Measurements from ENCODE around the gene GAB1.
A peak's percentile ranks its signal among the peaks of the same experiment; 100 is the strongest.
"Not testable (repeated sequence)": the region's sequence is repeated elsewhere in the genome, so short reads cannot be mapped to it uniquely, and the experiment has no call there.

The GAB1 gene

GRCh38 chr4:143338313-143338712, 1.6 kb downstream of the GAB1 start:
- no peak for DNase-seq (ENCODE audit: low spot score)

- no peak for DNase-seq (ENCODE audit: low spot score)
Measured at GRCh38 chr4:143339497-143339896, 2.8 kb downstream of the GAB1 start.

DNA sequence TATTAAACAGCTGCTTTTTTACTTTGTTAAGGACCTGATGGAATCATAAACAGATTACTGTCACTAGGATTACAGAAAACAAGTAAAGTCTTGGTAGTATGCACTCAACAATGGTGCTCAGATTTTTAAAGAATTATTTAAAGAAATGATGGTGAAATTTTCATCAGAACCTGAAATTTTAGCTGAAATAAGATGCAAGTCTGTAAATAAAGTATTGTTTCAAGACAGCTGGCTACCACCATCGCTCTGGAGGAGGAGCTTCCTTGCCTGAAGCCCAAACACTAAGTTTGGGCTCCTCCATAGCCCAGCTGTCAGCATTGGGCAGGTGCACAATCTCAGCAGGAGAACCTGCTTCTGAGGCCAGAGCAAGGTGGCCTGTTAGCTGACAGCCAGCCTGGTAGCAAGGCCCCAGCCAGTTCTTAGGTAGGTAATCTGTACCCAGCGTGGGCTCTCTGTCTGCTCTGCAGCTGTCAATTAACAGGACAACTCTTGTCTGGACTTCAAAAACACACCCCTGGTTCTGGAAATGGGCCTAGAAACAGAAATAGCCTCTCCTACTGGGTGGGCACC, 4.6 kb downstream of the GAB1 start:
- no peak for DNase-seq (ENCODE audit: low spot score)

- DNase-seq (ENCODE audit: low spot score), result no peak
Measured at GRCh38 chr4:143343276-143343831, 6.7 kb downstream of the GAB1 start.

DNA sequence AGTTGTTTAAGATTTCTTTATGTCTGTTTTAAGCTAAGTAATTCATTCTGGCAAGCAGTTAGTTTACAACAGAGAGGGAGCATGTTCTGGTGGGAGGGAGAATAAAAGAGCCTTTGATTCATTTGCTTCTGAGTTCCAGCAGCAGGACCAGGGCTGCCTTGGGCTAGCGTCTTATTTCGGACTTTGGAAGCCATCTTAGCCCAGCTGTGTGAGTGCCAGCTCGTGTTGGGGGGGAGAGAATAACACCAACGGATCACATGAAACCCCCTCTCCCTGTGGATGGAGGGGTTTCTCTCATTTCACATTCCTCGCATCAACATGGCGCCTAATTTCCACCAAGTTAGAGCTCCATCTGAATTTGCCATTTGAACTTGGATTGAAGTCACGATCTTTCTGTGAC, 7.4 kb downstream of the GAB1 start:
- no peak for DNase-seq (ENCODE audit: low spot score)

DNA sequence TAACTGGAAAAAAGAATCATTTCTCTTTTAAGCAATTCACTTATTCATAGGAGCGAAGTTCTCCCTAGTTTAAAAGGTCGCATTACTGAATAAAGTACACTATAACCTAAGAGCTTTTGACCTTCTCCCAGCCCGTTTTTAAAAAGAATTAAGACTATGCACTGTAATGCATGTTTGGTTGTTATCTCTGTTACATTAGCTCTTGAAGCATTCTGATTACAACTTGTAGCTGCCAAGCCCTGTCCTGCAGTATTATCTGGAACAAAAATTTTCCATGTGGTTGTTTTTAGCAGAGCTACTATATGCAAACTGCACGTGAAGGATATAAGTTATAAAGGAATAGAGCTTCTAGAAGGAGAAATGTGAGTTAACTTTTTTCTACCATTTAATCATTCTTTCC, 8.1 kb downstream of the GAB1 start:
- DNase-seq (ENCODE audit: low spot score), result no peak

GRCh38 chr4:143345356-143345755, 8.7 kb downstream of the GAB1 start:
- no peak for DNase-seq (ENCODE audit: low spot score)

DNA sequence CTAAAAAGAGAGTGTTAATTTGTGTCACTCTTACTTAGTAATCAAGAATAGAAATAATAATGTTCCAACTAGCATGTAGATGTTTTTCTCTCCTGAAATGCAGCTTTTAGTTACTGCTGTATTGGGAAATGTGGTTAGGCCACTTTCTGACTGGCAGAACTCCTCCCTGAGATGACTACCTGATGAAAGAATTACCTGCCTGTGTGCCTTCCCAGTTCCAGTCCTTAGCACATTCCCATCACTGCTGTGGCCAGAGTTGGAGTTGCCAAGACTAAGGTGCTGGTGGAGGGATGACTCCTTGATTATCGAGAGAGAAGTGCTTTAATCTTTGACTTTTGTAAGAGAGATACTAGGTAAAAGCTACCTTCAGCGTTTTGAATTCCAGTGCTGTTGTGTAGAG, 9.5 kb downstream of the GAB1 start:
- no peak for DNase-seq (ENCODE audit: low spot score)

- no peak for DNase-seq (ENCODE audit: low spot score)
Measured at GRCh38 chr4:143347484-143348111, 10.9 kb downstream of the GAB1 start.

- peak; percentile 26 for DNase-seq (ENCODE audit: low spot score)
Measured at GRCh38 chr4:143348233-143349077, 11.8 kb downstream of the GAB1 start.

DNA sequence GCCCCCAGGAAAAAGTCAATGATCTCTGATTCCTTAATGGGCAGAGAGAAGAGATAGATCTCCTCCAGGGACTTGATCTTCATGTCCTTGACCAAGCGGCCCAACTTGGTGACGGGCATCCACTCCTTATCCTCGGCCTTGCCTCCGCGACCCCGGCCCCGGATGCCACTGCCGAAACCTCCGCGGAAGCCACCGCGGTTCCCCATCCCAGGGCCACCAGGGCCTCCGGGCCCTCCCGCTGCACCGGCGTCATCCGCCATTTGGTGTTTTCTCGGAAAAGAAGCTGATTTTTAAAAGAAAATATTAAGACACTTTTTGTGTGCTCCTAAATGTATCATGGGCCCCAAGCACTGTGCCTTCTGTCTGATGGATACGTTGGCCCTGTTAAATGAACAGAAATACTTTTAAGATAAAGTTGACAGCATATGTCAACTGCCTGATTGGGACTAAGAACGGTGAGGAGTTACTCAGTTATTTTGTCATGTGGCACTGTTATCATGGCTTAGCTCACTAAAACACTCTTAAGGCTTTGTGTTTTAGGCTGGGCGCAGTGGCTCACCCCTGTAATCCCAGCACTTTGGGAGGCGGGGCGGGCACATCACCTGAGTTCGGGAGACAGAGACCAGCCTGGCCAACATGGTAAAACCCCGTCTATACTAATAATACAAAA, 13.3 kb downstream of the GAB1 start:
- not testable (repeated sequence) for DNase-seq (ENCODE audit: low spot score)

DNA sequence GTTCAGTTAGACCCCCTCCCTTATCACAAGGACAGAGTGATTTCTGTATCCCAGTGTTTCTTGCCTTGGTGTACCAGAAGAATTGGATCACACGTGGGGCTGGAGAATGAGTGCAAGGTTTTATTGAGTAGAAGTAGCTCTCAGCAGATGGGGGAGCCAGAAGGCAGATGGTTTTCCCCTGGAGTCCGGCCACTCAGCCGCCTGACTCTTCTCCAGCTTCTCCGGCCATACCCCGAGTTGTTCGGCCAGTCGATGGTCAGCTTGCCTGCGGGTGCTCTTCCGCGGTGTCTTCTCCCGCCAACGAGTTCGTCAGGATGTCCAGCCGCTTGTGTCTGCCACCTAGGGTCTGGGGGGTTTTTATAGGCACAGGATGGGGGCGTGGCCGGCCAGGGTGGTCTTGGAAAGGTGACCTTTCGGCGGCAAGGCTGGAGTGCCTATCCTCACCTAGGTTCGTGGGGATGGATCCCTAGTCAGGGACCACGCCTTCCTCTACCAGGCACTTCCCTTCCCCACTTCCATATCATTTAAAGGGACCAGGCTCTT, 14.5 kb downstream of the GAB1 start:
- no peak for DNase-seq (ENCODE audit: low spot score)

GRCh38 chr4:143351774-143352451, 15.2 kb downstream of the GAB1 start:
- no peak for DNase-seq (ENCODE audit: low spot score)

- no peak for DNase-seq (ENCODE audit: low spot score)
Measured at GRCh38 chr4:143352720-143353119, 16.0 kb downstream of the GAB1 start.

DNA sequence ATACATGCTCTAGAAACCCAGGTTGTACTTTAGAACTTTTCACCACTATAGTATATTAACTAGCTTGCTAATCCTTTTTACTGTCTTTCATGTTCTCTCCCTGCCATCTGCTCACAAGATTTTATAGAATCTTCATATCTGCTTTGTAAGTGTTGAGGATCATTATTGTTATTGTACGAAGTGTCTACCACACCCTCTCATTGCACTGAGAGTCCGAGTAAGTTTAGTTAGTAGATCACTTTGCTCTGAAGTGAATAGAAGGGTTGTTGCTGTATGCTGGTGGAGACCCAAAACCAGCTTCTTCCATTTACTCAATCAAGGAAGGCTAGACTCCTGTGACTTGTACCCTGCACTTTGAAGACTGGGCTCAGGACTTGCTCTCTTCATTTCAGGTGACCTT, 17.1 kb downstream of the GAB1 start:
- no peak for DNase-seq (ENCODE audit: low spot score)

- DNase-seq (ENCODE audit: low spot score), result no peak
Measured at GRCh38 chr4:143354990-143355389, 18.3 kb downstream of the GAB1 start.

- DNase-seq (ENCODE audit: low spot score), result no peak
Measured at GRCh38 chr4:143355540-143356217, 19.0 kb downstream of the GAB1 start.

DNA sequence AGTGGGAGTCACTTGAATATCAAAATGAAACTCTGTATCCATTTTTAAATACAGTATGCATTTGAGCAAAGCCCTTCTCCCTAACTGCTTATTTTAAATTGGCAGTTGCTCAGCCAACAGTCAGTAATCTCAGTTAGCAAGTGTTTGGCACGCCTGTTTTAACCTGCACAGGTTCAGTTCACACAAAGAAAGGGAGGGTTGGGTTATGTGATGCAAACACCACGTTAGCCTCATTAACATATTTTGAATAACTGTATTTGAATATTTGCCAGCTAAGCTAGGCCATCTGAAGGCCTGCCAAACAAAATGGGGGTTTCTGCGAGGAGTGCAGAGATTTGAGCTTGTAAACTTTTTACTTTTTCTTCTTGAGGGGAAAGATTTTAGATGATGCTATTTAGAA, 19.8 kb downstream of the GAB1 start:
- no peak for DNase-seq (ENCODE audit: low spot score)

DNA sequence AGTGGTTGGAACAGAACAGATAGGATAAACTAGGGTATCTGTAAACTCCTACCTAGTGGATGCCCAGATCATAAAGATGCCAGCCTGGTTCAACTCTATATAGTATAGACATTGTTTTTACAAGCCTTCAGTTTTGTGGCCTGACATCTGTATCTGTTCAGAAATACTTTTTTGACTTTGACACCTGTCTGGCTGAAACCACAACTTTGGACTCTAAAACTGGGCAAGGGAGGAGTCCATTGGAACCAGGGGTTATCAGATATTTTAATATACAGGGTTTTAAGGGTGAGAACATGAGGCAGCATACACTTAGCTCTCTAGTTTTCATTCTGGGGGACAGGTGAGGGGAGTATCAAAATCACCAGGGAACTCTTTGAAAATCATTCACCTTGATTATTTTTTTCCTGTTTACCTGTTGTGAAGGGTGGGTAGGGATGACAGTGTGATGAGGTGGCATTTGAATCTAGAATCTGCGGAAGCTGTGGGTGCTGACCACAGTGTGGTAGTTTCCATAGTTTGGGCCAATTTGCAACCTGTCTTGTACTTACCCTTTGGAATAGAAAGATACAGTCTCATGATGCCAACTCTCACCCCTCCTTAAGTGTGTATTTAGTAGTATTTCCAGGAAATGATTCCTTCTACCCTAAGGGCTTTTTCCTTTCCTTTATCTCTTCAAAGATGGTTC, 20.6 kb downstream of the GAB1 start:
- DNase-seq (ENCODE audit: low spot score), result no peak

GRCh38 chr4:143358419-143358818, 21.7 kb downstream of the GAB1 start:
- no peak for DNase-seq (ENCODE audit: low spot score)
